ENCODE data around the gene BBS9.
"Not testable (repeated sequence)": the region's sequence is repeated elsewhere in the genome, so short reads cannot be mapped to it uniquely, and the experiment has no call there.

The BBS9 gene

DNA sequence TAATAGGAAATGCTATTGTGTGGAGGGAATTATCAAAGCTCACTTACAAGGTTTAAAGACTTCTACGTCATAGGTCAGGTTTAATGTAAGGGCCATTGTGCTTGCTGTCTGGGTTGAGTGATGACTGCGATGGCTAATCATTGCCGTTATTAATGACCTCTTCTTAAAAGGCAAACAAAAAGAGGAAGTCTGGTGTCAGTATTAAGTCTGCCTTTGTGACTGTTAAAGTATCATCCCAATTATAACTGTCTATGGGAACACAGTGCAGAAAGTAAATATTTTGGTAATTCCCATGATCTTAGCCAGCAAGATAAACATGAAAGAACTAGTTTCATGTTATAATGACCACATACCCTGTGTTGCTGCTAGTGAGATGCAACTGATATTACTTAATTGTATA lies 382.4 kb downstream of the BBS9 start:
- DNase-seq, result no peak

DNA sequence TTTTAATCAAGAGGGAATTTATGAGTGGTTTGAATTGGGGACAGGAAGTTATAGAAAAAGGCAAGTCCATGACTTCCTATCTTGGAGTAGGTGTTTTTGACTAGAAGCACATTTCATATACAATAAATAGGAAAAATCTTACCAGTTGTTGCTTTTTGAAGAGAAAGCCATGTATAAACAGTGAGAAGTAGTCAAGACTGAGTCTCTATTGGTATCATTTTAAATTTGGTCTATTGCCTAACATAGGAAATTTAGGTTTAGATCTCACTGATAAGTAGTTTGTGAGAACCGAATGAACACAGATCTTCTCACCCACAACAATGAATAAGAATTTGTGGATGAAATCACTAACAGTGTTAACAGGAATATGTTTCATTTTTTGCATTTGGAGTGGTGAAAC lies 387.2 kb downstream of the BBS9 start:
- DNase-seq, result no peak

DNA sequence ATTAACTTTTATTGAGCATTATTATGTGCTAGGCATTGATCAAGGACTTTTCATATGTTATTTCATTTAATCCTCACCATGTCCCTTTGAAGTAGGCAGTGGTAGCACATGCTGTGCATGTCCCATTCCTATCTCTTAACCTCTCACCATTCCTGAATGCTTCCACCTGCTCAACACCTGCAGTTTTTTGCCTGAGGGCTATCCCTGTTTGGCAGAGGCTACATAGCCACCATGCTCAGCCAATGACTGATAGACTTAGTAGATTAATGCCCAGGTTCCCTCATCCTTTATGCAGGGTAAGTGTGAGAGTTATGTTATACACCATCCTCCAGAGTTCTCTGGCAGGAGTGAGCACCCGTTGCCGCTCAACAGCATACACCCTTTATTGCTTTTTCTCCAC lies 387.8 kb downstream of the BBS9 start:
- no peak for DNase-seq

DNA sequence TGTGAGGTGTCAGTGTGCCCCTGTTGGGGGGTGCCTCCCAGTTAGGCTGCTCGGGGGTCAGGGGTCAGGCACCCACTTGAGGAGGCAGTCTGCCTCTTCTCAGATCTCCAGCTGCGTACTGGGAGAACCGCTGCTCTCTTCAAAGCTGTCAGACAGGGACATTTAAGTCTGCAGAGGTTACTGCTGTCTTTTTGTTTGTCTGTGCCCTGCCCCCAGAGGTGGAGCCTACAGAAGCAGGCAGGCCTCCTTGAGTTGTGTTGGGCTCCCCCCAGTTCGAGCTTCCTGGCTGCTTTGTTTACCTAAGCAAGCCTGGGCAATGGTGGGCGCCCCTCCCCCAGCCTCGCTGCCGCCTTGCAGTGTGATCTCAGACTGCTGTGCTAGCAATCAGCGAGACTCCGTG lies 397.6 kb downstream of the BBS9 start:
- not testable (repeated sequence) for DNase-seq

GRCh38 chr7:33527613-33528012 lies 398.2 kb downstream of the BBS9 start:
- DNase-seq, result not testable (repeated sequence)

DNA sequence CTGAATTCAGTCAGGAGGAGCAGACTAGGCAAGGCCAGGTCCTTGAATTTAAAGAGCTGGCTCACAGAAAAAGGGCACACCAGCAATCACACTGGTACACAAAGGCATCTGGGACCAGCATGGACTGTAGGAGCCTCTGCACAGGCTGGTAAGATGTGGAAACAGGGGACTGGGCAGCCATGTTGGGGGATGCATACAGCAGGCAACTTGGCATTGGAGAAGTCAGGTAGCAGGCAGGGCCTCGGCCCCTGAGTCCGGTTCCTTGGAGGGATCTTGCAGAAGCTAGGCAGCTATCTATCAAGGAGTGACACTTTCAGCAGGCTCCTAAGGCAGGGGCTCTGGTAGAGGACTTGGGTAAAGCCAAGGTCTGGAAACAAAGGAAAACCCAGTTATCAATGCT lies 399.7 kb downstream of the BBS9 start:
- DNase-seq, result no peak

DNA sequence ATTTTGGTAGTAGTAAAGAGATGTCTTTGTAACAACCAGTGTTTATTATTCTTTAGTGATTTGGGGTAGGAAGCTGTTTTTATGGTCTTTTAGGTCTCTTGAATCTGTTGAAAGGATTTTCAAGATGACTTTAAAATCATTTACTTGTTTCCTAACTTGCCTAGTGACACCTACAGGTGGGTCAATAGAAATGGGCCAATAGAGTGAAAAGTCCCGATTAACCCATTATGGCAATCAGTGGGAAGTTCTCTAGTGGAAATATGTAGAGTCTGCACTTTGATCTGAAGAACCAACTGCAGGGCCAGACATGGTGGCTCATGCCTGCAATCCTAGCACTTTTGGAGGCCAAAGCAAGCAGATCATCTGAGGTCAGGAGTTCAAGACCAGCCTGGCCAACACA lies 401.3 kb downstream of the BBS9 start:
- DNase-seq, result no peak

DNA sequence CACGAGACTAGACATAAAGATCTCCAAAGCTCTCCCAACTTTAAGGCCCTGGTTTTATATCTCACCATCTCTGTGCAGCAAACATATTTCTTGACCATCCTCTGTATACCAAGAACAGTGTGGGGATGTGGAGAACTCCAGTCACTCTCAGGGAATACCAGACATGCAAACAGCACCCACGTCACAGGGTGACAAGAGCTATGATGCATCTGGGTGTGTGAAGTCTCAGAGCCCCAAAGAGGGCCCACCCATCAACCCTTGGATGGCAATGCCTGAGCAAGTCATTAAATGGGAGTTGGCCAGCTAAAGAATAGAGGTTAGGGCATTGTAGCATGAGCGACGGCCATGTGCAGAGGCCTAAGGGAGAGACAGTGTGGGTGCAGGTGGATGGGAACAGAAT lies 402.5 kb downstream of the BBS9 start:
- DNase-seq, result no peak

- no peak for DNase-seq
Observed at GRCh38 chr7:33534833-33535232, 405.5 kb downstream of the BBS9 start.

DNA sequence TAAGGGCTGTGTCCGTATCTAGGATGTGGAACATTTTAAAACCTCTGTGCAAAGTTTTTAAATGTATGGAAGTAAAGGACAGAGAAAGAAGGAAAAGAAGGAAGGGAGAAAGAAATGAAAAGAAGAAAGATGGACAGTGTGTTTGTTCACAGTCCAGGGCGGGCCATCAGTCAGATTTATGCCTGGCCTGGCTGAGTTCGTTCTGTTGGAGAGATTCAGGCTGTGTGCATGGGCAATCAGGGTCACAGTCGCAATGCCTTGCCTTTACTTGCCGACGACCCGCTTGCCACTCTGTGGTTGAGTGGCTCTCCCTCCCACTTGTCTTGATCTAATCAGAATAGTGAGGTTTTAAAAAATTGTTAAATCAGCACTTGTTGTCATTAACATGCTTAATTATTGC lies 406.6 kb downstream of the BBS9 start:
- DNase-seq, result no peak

DNA sequence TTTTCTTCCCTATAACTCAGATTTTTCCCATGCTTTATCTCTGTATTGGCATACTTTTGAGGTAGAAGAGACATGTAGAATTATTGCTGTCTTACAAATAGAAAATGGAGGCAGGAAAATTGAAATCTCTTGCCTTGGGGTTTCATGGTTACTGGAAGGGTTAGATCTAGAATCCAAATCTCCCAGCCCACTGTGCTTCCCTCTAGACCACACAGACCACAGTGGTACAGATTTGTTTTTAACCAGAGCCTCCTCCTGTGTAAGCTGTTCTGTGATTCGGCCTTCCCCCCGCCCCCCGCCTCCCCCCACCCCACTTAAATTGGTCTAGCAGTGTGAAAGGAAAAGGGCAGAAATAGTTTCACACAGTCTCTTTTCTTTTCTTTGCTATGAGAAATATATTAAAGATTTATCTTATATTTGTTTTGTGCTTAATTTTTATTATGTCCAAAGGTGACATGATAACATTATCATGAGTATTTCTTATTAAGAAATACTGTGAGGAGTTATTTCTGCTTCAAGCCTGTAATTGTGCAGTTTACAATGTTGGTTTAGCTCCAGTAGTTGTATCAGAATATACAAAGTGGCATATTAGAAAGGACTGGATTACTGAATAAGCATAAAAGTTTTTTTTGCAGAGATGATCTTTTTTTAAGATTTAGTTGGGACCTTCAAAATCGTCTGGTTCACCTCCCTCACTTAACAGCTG lies 407.2 kb downstream of the BBS9 start:
- DNase-seq, result no peak

DNA sequence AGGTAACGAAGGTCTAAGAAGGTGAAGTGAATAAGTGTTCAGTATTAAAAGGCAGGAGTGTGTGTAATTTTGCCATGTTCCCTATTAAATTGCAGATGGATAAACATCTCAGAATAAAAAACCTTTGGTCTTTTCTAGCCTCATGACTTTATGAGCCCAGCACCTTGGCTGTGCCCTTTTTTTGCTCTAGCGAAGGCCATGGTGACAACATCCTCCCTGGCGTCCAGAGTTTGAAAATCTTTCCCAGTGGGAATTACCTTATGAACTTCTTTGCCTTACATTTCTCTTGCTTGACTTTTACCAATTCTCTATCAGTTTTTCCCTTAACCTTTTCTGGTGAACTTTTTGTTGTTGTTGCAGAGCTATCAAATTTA lies 407.7 kb downstream of the BBS9 start:
- no peak for DNase-seq

DNA sequence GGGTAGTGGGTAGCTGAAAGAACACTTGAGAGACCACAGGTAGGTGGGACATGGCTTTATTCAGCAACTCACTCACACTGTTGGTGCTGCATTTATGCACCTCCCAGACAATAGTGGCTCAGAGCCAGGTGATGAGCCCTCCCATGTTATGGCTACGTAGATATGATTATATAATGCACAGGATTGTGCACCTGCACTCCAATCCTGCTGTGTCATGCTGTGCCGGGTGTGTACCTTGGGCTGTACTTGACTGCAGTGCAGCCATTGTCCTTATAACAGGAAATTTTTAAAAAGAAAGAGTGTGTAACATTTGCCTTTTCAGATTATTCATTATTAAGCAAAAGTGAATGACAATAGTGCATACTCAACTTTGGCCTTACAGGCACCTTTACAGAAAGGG lies 409.8 kb downstream of the BBS9 start:
- no peak for DNase-seq

DNA sequence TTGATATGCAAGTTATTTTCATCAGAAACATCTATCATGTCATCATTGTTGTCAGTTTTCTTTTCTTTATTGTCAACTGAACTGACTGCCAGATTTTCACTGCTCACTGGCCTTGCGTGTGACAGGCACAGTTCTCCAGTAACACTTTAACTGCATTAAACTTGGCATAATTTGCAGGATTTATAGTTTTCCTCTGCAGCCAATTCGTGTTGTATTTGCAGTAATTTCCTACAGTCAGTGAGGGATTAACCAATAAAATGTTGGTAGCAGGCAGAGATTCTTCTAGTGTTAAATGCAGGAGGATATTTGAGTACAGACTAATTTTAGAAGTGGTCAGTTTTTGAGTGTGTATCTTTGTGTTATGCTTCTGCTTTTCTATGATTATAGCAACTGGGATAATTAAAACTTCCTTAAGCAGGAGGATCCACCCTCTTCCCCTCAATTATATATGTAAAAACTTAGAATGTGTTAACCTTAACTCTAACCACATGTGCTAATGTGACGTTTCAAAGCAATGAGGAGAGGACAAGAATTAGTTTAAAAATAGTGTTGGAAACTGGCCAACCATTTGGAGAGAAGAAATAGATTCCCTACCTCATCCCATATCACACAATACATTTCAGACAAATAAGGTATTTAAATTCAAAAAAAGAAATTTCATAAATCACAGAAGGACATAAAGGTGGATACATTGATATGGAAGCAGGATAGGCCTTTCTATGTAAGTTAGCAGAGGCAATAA lies 410.5 kb downstream of the BBS9 start:
- no peak for DNase-seq

DNA sequence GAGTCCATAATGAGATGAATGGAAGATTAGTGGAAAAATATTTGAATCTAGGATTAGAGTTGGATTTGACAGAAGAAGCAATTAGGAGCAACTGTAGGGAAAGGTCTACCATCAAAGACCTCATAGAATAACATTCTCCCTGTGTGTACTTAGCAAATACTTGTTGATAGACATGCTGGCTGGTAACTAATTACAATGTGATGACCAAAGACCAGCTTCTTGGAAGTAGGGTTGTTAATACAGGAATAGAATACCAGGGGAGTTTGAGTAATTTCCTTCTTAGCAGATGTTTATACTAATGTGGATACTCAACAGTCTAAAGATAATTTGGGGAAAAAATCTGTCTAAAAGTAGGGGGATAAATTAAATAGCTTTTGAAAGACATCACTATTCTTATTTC lies 418.5 kb downstream of the BBS9 start:
- no peak for DNase-seq

DNA sequence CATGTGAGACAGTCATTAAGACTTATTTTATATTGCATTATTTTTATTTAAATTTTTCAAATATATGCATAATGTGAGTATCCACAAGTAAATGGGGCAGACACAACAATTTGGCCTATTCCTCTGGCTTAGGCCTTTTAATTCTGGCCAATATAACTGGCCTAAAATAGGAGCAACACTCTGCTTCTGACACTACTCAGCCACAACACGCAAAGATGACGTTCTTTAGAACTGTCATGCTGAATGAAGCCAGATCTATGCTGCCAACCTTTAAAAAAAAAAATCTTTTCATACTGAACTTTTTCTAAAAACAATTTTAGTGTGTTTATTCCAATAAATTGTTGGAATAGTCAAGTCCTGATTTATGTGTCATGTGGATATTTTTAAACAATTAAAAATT lies 421.0 kb downstream of the BBS9 start:
- no peak for DNase-seq

GRCh38 chr7:33550979-33551378 lies 421.6 kb downstream of the BBS9 start:
- no peak for DNase-seq

DNA sequence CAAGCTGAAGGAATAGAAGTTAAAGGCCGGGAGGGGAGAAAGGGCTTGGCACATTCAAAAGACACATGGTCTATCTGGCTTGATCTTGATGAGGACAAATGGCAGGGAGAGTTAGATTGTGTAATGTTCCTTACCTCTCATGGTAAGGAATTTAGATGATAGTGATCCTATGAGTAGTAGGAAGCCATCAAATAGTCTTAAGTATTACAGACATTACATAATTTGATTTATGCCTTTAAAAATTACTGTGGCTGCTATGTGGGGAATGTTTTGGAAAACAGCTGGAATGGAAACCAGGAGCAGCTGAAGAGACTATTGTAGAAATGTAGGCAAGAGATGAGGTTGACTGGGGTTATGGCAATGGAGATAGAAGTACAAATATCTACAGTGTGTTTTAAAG lies 424.7 kb downstream of the BBS9 start:
- DNase-seq, result no peak

GRCh38 chr7:33554576-33554975 lies 425.2 kb downstream of the BBS9 start:
- no peak for DNase-seq

GRCh38 chr7:33556472-33556871 lies 427.1 kb downstream of the BBS9 start:
- no peak for DNase-seq

DNA sequence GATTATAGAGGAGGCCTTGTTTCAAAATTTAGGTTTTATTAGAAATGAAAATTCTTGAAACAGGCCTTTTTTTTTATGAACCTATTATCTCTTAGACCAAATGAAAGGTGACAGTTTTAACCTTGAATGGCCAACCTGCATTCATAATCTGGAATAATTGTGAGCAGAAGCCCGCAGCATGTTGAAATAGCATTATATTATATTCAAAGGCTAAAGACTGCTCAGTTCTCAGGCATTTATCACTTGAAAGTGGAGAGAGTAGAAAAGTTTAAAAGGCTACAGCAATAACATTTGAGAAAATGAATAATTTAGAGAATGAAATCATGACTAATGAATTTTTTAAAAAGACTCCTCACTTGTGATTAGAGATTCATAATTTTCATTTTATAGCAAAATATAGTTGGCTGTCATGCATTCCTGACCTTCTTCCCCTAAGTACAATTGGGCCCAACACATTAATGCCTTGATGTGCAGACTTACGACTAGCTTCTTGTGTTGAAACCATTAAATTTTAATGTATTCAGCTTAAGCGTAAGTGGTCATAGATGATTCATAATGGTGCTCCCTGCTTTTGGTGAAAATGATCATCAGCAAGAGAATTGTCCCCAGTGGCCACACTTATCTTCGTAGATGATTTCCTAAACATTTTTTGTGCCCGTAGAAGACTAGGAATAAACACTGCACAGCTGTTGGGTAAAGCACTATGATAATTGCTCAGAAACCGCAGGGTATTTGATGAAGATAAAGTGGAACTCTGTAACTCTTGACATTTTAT lies 429.4 kb downstream of the BBS9 start:
- DNase-seq, result no peak

- no peak for DNase-seq
Observed at GRCh38 chr7:33559324-33559710, 430.0 kb downstream of the BBS9 start.

GRCh38 chr7:33562996-33563395 lies 433.6 kb downstream of the BBS9 start:
- no peak for DNase-seq

DNA sequence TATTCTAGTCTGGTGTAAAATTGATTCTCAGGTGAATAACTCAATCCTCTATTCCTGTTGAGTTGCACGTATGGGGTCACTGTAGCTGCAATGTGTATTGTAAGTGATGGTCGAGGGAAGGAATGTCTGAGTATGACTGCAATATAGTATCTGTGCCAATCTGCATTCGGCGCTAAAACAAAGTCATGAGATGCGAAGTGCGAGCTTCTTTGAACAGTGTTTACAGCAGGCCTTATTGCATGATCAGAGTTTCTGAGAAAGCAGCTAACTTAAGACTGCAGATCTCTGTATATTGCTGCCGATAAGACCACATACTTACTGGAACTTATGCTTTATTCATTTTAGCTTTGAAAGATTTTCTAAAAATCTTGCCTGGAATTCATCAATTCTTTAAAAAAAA lies 434.3 kb downstream of the BBS9 start:
- no peak for DNase-seq

Data from activated T-cell treated with anti-CD3 and anti-CD28 coated beads for 4 hours (primary cell).